ENCODE measurements around the gene NDUFB4.

Gene NDUFB4

DNA sequence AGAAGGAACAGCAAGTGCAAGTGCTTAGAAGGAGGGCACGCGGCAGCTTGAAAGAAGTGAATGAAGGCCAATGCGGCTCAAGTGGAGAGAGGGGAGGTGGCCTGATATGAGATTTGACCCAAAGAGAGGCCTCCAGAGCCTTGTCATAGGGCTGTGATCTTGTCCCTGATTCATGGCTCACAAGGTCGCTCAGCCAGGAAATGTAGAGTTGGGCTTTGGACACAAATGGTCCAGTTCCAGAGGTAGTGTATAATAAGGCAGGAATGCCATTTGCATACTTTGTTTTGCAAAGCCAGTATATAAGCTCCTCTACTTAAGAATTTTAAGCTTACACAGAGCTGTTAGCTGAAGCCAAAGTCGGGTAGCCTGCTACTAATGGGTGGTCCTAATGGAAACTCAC is 52.2 kb downstream of the NDUFB4 start:
- TF ChIP-seq, protein P1, sequence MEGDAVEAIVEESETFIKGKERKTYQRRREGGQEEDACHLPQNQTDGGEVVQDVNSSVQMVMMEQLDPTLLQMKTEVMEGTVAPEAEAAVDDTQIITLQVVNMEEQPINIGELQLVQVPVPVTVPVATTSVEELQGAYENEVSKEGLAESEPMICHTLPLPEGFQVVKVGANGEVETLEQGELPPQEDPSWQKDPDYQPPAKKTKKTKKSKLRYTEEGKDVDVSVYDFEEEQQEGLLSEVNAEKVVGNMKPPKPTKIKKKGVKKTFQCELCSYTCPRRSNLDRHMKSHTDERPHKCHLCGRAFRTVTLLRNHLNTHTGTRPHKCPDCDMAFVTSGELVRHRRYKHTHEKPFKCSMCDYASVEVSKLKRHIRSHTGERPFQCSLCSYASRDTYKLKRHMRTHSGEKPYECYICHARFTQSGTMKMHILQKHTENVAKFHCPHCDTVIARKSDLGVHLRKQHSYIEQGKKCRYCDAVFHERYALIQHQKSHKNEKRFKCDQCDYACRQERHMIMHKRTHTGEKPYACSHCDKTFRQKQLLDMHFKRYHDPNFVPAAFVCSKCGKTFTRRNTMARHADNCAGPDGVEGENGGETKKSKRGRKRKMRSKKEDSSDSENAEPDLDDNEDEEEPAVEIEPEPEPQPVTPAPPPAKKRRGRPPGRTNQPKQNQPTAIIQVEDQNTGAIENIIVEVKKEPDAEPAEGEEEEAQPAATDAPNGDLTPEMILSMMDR (IDR thresholded peaks at IDR 0.05; ENCODE audit: low read depth, low read length, missing control alignments) = no peak

DNA sequence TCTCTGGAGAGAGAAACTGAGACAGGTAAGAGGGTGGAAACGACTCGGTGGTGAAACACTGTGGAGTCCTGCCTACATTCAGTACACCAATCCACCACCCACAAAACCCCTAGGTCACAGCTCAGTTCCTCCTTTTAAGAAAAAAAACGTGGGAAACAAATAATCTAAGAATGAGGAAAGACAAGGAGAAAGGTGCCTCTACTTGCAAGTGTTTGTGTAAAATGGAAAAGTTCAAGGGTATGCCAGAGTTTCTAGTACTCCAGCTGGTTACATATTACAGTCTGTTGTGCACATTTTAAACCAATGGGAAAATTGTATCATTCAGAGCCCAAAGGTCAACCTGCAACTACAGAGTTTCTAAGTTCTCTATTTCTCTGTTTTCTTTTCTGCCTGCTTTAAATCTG is 53.7 kb downstream of the NDUFB4 start:
- Histone ChIP-seq H3K27me3 (replicated peaks) (no peaks in the 10 kb centered on the region), H3K27ac (no peak overlapping the region), H3K36me3 (replicated peaks) (no peaks in the 10 kb centered on the region), H3K4me3 (ENCODE audit: low read depth, low read length) (no peak overlapping the region)
- TF ChIP-seq, protein P1 (IDR thresholded peaks at IDR 0.05; ENCODE audit: low read depth, low read length, missing control alignments) = no peak
- no peak for DNase-seq
- in situ Hi-C loops (cut with HindIII; ENCODE audit: low pct_ligation_motif_present, low sequenced_read_pairs) = no loop called here

More for the DNA sequence above, 52.2 kb downstream of the NDUFB4 start:
- H3K4me3 ChIP-seq (ENCODE audit: low read depth, low read length) = no peak overlapping the region
- DNase-seq = no peak
- H3K36me3 ChIP-seq (replicated peaks) = no peaks in the 10 kb centered on the region
- no peaks in the 10 kb centered on the region for H3K27me3 ChIP-seq (replicated peaks)
- in situ Hi-C loops (cut with HindIII; ENCODE audit: low pct_ligation_motif_present, low sequenced_read_pairs) = no loop called here
- no peak overlapping the region for H3K27ac ChIP-seq

DNA sequence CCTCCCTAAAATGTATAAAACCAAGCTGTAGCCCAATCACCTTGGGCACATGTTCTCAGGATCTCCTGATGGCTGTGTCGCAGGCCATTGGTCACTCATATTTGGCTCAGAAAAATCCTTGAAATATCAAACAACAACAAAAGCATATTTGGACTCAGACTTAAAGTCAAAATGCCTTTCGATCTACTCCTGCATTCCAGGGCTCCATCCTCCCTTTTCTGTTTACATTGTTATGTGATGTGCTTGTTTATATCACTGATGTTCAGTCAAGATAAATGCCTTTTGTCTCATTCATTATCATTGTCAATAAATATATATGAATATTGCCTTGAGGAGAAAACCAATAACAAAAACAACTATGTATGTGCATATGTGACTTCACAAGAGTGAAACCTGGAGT is 54.2 kb downstream of the NDUFB4 start:
- TF ChIP-seq, protein P1 (IDR thresholded peaks at IDR 0.05; ENCODE audit: low read depth, low read length, missing control alignments) = no peak
- Histone ChIP-seq H3K4me3 (ENCODE audit: low read depth, low read length) (no peak overlapping the region), H3K27me3 (replicated peaks) (no peaks in the 10 kb centered on the region), H3K36me3 (replicated peaks) (no peaks in the 10 kb centered on the region), H3K27ac (no peak overlapping the region)
- in situ Hi-C loops (cut with HindIII; ENCODE audit: low pct_ligation_motif_present, low sequenced_read_pairs) = no loop called here
- no peak for DNase-seq
